Measurements from ENCODE around the gene ABCA6. TPM values are rescaled to one million over a fixed set of nuclear protein-coding genes. Genes with fewer than 3 reads are reported as not detected.

ABCA6 gene
- total RNA-seq, 1 donor from 2014 or later = 37.4 TPM

DNA sequence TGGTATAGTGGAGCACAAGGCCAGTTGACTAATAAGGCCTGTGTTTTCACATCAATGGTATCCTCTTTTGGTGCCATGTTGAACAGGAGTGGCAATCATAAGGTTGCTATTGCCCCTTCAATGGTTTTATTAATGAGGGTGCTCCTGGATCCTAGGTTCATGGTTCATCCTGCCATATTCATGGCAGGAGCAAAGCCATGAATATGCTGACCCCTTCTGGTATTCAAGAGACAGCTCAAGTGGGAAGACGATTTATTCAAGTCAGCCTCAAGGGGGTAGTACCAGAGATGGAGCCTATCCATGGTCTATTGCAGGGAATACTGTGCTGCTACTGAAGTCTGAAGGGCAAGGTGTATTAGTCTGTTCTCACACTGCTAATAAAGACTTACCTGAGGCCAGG lies 83.5 kb downstream of the ABCA6 start:
- intact Hi-C loops (cut with DNase I) = no loop called here
- no peak overlapping the region for H3K27ac ChIP-seq
- no peaks in the 10 kb centered on the region for H3K9me3 ChIP-seq
- no peaks in the 10 kb centered on the region for H3K36me3 ChIP-seq
- no peaks in the 10 kb centered on the region for H3K27me3 ChIP-seq
- H3K4me1 ChIP-seq = no peaks in the 10 kb centered on the region
- H3K4me3 ChIP-seq = no peak overlapping the region
- TF ChIP-seq, protein P1, sequence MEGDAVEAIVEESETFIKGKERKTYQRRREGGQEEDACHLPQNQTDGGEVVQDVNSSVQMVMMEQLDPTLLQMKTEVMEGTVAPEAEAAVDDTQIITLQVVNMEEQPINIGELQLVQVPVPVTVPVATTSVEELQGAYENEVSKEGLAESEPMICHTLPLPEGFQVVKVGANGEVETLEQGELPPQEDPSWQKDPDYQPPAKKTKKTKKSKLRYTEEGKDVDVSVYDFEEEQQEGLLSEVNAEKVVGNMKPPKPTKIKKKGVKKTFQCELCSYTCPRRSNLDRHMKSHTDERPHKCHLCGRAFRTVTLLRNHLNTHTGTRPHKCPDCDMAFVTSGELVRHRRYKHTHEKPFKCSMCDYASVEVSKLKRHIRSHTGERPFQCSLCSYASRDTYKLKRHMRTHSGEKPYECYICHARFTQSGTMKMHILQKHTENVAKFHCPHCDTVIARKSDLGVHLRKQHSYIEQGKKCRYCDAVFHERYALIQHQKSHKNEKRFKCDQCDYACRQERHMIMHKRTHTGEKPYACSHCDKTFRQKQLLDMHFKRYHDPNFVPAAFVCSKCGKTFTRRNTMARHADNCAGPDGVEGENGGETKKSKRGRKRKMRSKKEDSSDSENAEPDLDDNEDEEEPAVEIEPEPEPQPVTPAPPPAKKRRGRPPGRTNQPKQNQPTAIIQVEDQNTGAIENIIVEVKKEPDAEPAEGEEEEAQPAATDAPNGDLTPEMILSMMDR (IDR thresholded peaks at IDR 0.05) = no peak
- DNase-seq (ENCODE audit: low spot score in 2 of 2) = no peak

DNA sequence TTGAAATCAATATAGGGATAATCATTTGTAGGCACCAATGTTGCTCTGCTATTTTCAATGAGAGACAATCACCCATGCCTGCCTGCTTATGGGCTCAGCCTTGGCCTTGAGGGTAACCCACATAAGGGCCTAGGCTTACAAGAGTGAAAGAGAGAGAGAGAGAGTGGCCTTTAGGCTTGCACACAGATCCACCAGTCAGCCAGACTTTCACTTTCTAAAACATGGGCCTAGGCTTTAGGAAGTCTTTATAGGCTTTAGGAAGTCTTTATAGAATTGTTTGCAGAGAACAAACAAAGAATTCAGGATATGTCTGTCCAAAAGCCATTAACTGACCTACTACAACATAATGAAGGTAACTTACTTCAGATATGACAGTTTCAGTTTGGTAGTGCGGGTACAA lies 84.4 kb downstream of the ABCA6 start:
- TF ChIP-seq, protein P1 (IDR thresholded peaks at IDR 0.05) = no peak

DNA sequence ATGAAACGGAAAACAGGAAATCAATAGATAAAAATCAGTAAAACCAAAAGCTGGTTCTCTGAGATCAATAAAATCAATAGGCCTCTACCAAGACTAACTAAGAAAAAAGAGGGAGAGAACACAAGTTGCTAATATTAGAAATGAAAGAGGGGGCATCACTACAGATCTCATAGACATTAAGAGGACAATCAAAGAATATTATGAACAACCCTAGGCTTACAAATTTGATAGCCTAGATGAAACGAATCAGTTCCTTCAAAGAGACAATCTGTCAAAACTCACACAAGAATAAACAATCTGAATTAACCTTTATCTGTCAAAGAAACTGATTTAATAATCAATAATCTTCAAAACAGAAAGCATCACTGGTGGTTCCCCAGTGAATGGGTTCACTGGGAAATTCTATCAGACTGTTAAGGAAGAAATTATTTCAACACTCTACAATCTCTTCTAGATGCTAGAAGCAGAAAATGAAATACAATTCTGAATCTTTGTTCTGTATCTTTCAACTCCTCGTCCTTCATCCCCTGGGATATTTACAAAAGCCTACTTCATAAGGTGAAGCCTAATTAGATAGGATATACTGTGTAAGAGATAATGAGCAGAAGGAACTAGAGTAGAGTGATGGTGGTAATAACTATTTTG lies 85.4 kb downstream of the ABCA6 start:
- TF ChIP-seq, protein P1 (IDR thresholded peaks at IDR 0.05) = no peak
- no peaks in the 10 kb centered on the region for H3K36me3 ChIP-seq
- no peaks in the 10 kb centered on the region for H3K9me3 ChIP-seq
- no peak overlapping the region for H3K4me3 ChIP-seq
- no peak overlapping the region for H3K27ac ChIP-seq
- no peaks in the 10 kb centered on the region for H3K4me1 ChIP-seq
- DNase-seq (ENCODE audit: low spot score in 2 of 2) = no peak
- H3K27me3 ChIP-seq = no peaks in the 10 kb centered on the region
- intact Hi-C loops (cut with DNase I) = no loop called here

More for the DNA sequence above, 84.4 kb downstream of the ABCA6 start:
- Histone ChIP-seq H3K4me1 (no peaks in the 10 kb centered on the region), H3K27me3 (no peaks in the 10 kb centered on the region), H3K27ac (no peak overlapping the region), H3K36me3 (no peaks in the 10 kb centered on the region), H3K9me3 (no peaks in the 10 kb centered on the region), H3K4me3 (no peak overlapping the region)
- DNase-seq (ENCODE audit: low spot score in 2 of 2) = no peak
- intact Hi-C loops (cut with DNase I) = no loop called here

DNA sequence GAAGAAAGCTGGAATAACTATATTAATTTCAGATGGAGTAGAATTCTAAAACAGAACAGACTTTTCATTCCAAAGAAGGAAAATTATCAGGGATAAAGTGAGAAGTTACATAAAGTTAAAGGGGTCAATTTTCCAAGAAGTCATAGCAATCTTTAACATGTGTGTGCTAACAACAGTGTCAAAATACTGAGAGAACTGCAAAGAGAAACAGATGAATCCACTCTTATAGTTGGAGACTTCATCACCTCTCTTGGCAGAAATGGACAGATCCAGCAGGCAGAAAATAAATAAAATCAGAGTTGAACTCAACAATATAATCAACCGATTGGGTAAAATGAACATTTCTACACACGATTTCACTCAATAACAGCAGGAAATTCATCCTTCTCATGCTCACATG lies 86.4 kb downstream of the ABCA6 start:
- Histone ChIP-seq H3K4me3 (no peak overlapping the region), H3K27me3 (no peaks in the 10 kb centered on the region), H3K4me1 (no peaks in the 10 kb centered on the region), H3K9me3 (no peaks in the 10 kb centered on the region), H3K27ac (no peak overlapping the region), H3K36me3 (no peaks in the 10 kb centered on the region)
- TF ChIP-seq, protein P1 (IDR thresholded peaks at IDR 0.05) = no peak
- DNase-seq (ENCODE audit: low spot score in 2 of 2) = no peak
- intact Hi-C loops (cut with DNase I) = no loop called here

DNA sequence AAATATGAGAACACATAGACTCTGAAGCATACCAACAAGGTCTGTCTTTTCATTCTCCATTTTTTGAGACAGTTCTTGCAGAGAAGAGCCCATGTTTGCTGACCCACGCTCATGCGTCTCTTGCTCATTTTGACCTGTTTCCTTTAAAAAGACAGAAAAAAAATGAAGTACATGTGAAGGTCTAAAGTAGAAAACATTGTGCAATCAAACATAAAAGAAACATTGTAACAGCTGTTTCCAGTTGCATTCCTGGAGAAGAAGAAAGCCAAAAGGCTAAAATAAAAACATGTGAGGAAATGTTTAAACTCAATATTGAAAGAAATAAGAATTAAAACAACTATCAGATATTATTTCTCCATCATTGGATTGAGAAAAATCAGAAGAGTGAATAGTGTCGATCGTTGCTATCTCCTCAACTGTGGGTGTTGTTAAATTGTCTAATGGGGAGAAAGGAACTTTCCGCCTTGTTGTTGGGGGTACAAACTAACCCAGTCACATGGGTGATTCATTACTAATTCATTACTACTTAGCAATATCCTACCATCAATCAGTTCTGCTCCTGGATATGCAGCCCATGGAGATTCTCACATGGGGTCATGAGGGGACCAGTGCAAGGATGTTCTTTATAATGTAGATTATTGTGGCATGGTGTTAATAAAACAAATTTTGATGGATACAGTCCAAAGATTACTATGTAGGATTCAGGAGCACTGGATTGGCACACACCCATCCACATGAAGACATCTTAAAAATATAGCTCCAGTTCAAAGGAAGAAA lies 90.5 kb downstream of the ABCA6 start:
- peaks cover 0 to 6% of the 10 kb centered on the region in 2 donors for H3K4me1 ChIP-seq
- H3K4me3 ChIP-seq = no peak overlapping the region
- H3K27ac ChIP-seq = no peak overlapping the region
- no peaks in the 10 kb centered on the region for H3K36me3 ChIP-seq
- no peak for DNase-seq (ENCODE audit: low spot score in 2 of 2)
- H3K27me3 ChIP-seq = no peaks in the 10 kb centered on the region
- intact Hi-C loops (cut with DNase I) = no loop called here
- TF ChIP-seq, protein P1 (IDR thresholded peaks at IDR 0.05) = no peak
- no peaks in the 10 kb centered on the region for H3K9me3 ChIP-seq

Measured in ascending aorta (tissue), 2 donors.